Superior temporal gyrus (tissue), 1 donor: ENCODE measurements around the gene VEPH1.

Source experiments
- DNase-seq: peaks from one replicate; pipeline ENCODE4 v3.0.0-alpha.2; 2016; ENCODE audit errors: extremely low spot score

Gene VEPH1

DNA sequence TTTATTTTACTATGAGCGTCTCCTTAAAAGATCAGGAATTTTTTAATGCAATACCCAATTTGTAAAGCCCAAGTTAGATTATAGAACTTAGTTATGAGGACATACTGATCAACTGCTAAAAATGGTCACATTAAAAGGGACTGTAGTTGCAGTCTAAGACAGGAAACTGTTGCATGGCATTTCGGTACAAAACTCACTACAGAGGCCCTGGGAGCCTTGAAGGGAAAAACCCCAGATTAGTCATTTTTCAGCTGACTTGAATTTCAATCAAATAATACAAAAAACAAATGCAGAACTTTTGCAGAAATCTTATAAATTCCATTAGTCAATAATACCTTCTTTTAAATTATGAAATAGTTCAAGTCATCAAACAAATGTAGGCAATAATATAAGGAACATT lies 73.5 kb downstream of the VEPH1 start:
- DNase-seq, result no peak

DNA sequence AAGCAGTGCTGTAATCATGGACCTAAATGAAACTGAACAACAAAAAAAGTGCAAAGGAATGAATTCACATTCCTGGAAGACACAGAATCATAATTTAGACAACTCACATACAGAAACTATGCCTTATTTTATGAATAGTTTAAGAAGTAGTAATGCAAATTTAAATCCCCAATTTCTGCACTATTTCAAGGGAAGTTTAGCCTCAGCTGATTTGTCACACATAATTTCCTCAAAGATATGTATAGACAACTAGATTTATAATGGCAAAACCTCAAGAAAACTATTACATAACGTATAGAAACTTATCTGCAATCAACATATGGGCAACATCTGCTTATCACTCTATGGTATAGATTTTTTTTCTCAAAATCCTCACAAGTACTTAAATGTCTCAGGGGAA lies 74.4 kb downstream of the VEPH1 start:
- peak; percentile 25 for DNase-seq

DNA sequence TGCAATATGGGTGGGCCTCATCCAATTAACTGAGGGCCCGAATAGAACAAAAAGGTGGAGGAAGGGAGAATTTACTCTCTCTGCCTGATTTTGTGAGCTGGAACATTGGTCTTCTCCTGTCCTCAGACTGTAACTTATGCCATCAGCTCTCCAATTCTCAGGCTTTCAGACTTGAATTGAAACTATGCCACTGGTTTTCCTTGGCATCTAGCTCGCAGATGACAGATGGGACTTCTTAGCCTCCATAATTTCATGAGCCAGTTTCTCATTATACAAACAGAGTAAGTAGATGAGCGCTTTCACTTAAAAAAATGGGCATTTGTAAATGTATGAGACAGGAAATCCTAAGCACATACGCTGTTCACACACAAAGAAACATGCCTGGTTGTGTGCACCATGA lies 75.3 kb downstream of the VEPH1 start:
- peak; percentile 50 for DNase-seq

DNA sequence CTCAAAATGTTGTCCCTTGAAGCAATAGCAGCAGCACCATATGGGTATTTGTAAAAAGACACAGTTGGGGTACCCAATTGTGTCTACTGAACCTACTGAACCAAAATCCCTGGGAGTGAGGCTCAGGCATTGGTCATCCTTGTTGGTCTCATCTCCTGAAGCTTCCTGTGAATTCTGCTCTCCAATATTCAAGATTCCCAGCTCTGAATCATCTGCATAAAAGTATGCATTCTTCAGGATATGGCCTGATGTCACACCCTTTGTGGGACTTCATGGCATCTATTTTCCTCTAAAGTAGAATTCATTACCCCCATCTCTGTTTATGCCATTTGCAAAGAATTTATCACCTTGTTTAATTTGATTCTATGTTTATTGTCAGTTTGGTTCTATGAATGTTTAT lies 79.9 kb downstream of the VEPH1 start:
- no peak for DNase-seq

DNA sequence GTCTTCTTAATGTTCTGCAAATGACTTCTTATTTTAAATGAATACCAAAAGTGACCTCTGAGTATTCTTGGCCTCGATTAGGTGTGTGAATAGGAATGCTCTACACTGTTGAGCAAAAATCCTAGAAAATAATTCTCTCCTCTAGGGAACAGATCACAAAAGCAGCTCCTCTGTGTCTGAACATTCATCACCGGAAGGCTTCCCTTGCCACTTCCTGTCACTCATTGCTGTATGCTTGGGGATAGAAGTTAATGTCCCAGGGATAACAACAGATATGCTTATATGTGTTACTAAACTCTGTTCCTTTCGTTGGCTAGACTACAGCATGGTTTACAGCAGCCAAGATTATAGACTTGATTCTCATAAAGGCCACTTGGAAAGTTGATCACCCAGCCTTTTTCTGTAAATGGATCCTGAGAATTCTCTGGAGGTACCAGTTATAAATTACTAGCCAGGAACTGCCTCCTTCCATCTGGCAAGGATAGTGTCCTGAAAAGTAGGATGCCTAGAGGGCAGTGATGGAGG lies 82.5 kb downstream of the VEPH1 start:
- no peak for DNase-seq

DNA sequence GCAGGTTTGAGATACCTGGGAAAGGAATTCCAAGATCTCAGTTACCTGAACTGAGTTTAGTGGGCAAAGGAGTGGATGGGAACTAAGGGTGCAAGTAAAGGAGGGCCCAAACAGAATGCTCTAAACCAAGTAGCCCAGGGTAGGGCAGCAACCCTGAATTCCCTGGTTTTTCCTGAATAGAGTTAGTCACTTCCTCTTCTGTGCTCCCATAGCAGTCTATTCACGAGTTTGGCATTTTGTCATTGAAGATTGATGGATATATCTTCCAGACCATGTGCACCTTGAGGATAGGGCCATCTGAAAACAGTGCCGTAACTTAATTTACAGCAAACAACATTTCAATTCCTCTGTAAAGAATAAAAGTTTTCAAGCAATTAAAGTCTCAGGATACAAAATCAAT lies 85.1 kb downstream of the VEPH1 start:
- no peak for DNase-seq

DNA sequence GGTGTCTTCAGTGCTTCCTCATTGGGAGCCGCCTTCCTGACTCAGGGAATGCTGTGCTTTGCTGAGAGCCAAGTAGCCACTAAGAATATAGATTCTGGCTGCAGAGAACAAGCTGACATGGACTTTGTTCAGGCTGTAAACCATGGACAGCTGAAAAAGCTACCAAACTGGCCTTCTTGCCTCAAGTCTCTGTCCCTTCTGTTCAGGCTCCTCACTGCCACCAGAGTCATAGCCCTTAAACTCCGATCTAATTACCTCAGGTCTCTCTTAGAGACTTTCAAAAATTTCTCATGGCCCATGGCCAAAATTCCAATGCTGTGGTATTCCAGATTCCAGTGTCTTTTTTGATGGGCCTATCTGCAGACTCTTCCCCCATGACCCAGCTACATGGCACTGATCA lies 86.0 kb downstream of the VEPH1 start:
- no peak for DNase-seq

DNA sequence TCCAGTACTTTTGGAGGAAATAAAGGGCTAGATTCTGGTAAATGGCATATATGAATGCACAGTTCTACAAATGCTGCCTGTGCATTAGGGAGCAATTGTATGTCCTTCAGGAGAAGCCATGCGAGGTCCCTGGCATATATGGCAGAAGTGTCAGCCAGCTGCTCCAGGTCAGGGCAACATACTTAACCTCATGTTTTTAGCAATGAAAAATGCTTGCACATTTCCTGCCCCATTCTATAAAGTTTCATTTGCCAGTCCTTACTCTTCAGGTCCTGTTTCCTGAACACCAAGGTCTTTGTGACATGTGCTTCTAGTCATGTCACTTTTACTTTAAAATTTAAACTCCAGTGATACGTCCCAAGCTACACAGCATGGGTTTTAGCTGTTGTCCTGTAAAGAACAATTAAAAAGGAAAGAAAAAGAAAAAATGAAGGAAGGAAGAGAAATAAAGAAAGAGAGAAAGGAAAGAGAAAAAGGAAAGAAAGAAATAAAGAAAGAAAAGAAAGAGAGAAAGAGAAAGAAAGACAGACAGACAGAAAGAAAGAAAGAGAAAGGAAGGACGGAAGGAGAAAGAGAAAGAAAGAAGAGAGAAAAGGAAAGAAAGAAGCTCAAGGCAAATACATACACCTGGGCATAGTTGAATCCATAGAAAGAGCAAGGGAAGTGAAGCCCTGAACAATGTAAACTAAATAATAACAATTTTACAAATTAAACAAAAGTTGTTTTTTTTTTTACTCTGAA lies 86.7 kb downstream of the VEPH1 start:
- no peak for DNase-seq

DNA sequence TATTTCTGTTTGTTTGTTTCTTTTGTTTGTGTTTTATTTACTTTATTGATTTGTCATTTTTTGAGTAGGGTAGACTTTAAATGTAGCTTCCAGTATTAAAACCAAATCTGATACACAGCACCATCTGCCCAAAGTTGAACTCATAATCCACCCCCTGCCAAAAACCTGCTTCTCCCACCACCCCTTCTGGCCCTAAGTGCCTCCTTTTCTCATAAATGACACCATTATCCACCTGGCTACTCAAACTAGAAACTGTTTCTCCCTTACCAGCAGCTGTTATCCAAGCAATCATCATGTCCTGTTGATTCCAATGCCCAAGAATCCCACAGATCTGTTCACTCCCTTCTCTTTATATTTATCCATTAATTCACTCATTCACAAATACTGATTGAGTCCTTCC lies 88.4 kb downstream of the VEPH1 start:
- no peak for DNase-seq

DNA sequence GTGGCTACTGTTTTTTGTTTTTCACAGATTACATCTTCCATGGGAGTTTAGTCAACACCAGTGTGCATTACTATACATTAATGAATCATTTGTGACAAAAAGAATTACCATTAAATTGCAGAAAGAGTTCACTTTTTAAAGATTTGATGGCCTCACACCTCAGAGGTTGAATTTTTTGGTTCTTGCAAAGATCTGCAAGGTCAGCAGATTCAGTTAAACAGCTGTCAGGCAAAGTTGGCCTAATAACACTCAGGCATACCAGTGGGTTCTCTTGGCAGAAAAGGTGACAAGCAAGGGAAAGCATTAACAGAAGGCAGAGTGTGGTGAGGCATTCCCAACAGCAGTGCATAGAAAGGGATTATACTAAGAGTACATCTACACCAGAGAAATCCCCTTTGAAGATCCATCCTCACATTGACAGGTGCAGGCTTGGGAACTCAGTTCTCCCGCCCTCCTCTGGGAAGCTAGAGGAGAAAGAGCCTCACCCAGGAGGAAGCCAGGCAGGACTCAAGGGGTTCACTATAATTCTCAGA lies 90.8 kb downstream of the VEPH1 start:
- DNase-seq, result no peak

DNA sequence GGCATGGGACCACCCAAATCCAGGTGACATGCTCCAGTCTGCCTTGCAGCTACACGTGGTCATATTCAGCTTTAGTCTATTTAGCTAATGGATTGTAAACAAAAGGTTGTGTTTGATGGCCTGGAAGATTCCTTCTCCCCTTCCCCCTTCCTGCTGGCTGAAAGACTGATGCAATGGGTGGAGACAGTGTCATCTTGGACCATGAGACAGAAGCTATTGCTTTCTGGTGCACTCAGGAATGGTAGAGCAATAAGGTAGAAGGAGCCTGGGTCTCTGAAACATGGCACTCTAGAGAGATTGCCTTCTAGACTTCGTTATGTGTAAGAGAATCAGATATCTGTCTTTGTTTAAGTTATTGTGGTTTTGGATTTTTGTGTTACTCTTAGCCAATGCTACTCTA lies 92.3 kb downstream of the VEPH1 start:
- DNase-seq, result no peak

DNA sequence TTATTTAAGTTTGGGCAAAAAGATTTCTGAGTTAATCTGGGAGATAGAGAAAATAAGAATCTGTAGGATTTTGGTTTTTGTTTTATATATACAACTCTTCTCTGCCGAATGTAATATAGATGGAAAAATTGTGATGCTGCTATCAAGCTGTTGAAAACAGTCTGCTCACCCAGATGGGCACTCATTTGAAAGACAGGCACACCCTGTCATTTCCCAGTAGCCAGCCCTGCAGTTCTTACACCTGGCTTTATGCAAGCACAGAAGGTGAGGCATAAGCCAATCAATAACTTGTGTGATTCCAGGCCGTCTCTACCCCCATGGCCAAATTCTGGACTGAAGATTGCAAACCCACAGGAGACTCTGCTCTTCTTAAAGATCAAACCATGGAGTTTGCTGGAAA lies 93.7 kb downstream of the VEPH1 start:
- no peak for DNase-seq

DNA sequence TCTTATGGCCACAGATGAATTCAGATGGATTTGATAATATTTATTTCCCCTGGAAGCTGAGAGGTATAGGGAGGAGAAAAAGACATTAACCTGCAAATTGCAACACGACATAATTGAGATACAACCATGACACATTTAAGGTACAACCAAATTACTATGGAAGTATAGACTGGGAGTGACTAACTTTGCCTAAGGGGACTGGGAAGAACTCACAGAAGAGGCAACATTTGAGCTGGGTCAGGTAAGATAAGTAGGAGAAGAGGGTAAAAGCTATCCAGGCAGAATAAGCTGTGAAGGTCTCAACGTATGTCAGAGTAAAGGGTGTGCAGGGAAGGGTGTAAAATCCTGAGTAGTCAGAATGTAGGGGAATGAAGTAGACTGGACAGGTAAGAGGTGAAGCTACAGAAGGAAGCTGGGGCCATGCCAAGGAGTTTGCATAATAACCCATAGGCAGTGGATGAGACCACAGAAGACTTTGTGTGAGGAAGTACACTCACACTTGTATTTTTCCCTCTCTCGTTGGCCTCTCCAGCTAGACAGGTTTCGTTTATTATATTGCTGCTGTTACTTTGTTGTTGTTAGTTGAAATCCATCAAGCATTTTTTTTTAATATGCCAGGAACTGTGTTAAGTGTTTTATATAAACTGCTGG lies 94.6 kb downstream of the VEPH1 start:
- no peak for DNase-seq

DNA sequence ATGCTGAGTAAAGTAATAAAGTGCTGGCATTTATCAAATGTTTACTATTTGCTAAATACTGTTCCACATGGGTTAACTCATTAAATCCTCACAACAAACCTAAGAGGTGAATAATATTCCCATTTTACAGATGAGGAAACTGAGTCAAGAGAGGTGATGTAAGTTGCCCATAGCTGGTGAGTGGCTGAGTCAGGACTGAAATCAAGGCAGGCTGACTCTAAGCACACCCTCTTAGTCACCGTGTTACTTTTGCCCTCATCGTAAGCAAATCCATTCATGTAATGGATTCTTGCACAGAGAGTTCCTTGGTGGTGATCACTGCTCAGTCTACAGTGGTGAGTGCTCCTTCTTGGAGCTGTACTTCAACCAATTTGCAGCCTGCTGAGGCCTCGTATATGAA lies 95.4 kb downstream of the VEPH1 start:
- DNase-seq, result no peak

DNA sequence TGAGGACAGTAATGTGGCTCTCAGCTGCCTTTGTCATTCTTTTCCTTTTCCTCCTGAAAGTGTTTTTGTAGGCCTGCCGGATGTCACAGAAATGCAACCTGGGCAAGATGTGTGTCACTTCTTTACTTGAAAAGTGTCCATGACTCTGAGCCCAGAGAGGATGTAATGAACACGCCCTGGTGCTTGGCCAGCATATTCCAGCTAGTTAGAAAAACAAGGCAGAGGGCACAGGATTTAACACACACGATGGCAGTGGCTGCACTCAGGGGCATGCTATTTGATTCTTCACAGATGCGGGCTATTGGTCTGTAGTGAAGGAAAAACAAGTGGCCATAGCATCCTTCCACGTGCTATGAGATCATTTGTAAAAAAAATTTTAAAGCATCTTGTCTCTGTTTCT lies 96.8 kb downstream of the VEPH1 start:
- DNase-seq, result no peak

DNA sequence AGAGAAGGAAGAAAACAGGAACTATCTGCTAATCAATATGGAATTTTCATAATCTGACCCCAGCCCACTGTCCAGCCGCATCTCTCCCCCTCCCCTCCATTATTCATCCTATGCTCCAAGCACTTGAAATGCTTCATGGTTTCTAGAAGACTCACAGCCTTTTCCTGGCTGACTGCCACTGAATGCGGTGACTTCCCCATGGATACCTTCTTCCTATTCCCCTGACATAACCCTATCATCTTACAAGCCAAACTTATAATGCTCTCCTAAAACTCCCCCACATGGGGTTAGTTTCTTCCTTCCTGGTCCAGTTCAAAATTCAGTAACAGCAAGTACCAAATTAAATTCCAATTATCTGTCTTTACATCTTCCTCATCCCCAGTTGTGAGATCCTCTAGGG lies 97.8 kb downstream of the VEPH1 start:
- DNase-seq, result no peak

DNA sequence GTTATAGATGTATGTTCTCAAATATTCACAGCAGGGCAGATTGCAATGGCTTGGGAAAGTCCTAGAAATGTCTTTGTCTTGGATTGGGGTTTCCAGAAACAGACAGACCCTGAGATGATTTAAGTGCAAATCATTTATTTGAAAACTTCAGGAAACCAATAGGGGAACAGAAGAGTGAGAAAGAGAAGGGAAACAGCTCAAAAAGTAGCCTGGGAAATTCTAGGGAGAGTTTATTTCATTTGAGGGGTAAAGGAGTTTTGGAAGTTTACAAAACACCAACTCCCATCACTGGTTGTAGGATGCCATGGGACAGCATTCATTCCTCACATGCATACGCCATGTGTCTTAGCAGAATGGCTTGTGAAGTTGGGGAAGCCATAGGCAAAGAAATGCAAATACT lies 98.8 kb downstream of the VEPH1 start:
- no peak for DNase-seq

DNA sequence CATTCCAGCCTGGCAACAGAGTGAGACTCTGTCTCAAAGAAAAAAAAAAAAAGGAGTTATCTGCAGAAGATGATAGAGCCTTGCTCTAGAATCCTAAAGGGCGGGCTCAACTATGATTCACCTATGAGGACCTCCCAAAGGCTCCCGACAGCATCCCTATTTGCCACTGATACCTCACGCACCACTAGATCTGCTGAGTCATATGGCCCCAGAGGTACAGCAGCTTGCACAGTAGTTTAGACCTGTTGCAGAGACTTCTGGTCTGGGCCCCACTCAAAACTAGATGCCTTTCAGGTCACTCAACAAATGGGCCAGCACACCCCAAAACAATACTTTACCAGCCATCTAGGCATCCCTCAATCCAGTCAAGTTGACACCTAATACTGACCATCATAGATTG lies 104.6 kb downstream of the VEPH1 start:
- DNase-seq, result no peak

DNA sequence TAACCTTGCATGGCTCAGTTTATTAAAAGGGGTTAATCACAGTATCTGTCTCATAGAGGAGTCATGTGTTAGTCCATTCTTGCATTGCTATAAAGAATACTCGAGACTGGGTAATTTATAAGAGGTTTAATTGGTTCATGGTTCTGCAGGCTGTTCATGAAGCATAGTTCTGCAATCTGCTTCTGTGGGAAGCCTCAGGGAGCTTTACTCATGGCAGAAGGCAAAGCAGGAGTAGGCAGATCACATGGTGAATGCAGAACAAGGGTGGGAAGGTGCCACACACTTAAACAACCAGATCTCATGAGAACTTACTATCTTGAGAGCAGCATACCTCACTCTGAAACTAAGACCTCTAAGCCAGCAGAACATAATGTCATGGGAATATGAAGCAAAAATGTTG lies 108.8 kb downstream of the VEPH1 start:
- DNase-seq, result no peak

DNA sequence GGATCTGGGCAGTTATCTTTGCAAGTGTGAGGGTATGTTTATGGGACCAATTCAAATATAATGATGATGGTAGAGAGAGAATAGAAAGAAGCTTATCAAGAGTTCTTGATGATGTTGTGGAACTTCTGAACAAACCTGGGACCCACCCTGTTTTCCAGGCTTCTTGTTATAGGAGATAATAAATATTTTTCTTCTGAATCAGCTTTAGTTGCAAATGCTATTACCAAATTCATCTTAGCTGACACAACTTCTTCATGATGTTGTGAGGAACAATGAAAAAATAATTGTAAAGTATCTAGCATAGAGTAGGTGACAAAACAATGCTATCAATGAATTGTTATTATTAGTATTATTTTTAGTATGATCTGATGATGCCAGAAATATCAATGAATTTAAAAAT lies 110.1 kb downstream of the VEPH1 start:
- DNase-seq, result no peak

DNA sequence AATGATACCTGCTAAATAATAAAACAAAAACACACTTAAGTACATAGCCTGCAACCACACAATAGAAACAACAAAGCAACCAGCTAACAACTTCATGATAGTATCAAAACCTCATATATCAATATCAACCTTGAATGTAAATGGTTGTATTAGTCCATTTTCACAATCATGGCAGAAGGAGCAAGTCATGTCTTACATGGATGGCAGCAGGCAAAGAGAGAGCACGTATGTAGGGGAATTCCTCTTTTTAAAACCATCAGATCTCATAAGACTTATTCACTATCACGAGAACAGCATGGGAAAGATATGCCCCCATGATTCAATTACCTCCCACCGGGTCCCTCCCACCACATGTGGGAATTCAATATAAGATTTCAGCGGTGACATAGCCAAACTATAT lies 111.1 kb downstream of the VEPH1 start:
- DNase-seq, result no peak

DNA sequence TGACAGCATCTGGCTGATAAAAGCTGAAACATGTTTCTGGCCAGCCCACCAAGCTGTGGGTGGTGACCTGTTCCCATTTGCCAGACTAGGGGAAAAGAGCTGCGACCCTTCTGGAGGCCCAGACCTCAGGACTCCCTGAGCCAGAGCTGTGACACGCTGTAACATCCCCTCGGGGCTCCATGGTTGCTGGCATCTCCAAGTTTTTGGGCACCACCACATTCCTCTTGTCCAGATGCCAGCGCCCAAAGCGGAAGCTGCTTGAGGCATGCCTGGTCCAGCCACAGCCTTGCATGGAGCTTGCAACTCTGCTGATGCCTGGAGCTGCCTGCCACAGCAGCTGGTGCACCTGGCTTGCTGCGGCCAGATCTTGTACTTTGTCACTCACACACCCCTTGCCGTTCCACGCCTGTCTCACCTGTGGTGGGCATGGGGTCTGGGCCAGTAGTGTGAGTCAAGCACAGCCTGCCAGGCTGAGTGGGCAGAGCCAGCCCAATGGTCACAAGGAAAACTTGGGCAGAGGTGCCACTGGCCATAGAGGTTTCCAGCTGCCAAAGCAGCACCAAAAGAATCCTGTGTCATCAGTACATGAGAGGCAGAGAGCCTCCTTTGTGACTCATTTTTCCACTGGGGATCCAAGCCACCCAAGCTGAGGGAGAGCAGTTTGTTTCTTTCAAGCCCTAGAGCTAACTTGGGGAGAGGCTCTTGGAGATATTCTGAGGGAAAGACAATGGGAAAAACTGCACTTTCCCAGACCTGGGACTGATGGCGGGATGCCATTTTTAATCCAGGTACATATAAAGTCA lies 112.3 kb downstream of the VEPH1 start:
- DNase-seq, result no peak

DNA sequence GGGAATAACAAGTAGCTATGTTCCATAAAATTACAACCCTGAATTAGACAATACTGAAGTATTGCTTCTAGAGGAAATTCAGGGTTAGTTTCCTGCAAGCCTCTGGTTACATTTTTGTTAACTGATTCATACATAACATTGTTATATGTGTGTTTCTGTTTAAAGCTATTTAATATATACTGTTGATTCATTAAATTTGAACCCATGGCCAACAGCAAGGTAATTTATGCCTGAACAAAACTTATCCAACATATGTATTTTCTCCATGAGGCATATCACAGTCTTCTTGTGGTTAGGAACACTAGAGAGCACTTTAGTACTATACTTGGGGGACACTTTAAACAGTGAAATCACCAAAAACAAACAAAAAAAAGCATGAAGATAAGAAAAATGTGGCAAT lies 114.2 kb downstream of the VEPH1 start:
- no peak for DNase-seq
